Hematopoietic multipotent progenitor cell treated with erythropoietin and hydrocortisone succinate and interleukin-3 and kit ligand, for 6 days (in vitro differentiated cells): ENCODE data around the gene PTPRC.

Experiments
- DNase-seq: peaks from one replicate; pipeline ENCODE4 v3.0.0-alpha.2; 2015

Gene PTPRC

DNA sequence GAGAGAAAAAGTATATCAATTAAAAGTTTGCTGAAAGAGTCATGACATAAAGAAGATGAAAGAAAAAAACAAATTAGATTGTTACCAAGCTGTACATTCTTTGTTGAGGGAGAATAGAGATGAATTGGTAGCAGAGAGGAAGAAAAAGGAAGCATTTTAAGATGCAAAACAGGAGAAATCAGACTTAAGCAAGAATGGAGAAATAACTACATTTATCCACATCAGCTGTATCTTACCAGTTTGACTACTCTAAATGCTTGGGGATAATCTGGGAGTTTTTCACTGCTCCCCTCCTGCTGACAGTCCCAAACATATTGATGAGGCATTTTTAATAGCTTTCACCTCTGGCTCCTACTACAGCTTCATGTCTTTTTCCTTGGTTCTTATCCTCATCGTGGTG is 16.8 kb upstream of the PTPRC start:
- no peak for DNase-seq

DNA sequence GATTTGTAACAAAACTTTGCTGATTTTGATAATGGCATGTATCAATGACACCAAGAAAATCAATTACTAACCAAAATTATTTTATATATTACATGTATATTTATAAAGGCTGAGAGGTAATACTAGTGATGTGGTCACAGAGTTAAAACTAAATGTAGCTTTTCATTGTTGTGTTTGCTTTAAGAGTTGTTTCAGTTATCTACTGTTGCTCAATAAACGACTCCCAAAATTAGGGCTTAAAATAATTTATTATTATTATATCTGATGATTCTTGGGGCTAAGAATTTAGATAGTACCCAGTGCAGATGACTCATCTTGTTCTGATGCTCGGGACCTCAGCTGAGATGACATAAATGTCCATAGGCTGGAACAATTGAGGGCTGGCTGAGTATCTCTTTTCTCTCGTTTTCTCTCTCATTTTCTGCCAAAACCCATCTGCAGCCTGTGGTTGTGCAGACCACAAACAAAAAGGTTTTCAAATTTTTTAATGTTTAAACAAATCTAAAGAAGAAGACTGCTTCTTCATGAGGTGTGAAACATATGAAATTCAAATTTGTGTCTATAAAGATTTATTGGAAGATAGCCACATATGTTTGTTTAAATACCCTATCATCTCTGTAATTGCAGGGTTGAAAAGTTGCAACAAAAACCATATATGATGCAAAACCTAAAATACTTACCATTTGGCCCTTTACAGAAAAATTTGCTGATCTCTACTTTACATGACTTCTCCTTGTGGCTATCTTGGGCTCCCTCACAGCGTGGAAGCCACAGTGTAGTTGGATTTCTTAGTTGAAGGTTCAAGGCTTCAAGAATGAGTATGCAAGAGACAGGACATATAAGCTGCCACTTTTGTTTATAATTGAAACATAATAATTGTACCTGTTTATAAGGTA is 14.8 kb upstream of the PTPRC start:
- no peak for DNase-seq

DNA sequence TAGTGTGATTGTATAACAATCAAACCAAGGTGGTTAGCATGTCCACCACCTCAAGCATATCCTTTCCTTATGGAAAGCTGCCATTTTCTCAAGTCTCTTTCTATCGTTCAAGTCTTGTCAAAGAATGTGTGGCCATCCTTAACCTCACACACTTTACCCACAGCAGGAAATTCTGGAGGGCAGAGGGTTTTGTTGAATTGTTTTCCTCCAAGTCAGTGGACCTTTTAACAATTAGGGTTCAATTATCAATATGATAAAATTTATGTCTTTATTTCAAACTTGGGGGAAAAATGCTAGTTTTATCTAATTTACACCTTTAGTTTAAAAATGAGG is 14.2 kb upstream of the PTPRC start:
- no peak for DNase-seq

DNA sequence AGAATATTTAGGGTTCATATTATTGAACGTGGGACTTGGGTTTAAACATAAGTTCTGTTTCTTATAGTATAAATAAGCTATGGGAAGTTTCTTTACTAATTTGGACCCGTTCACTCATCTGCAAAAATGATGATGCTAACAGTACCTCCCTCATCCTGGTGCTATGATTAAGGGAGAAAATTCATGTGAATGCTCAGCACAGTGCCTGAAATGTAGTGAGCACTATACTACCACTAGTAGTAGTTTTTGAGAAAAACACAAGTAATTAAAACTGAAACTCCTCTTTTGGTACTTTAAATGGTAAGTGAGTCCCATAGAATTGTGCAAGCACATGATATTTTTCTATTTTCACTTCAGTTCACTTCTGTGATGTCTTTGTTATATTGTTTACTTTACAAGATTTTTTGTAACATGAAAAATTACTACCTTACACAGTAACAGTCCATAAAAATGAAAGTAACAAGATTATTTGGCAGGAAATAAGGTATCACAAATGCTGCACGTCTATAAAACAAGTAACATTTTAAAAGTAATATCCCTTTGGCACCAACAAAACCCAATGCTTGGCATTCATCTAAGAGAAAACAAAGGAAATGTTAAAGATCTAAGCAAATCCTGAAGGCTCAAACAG is 11.3 kb upstream of the PTPRC start:
- no peak for DNase-seq

DNA sequence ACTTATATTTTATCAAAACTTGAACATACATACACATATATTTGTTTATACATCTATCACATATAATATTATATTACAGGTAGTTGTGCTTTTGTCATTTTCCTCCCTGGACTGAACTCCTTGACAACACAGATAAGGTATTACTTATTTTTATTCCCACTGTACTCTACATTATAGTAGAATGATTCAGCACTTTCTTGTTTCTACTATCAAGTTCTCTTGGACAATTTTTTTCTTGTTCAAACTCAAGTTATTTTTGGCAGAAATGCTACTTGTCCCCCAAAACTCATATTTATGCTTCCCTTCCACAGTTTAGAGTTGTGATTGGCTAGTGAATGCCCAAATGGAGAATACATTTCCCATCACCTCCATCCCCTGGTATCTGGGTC is 10.8 kb upstream of the PTPRC start:
- DNase-seq, result peak; percentile 59

DNA sequence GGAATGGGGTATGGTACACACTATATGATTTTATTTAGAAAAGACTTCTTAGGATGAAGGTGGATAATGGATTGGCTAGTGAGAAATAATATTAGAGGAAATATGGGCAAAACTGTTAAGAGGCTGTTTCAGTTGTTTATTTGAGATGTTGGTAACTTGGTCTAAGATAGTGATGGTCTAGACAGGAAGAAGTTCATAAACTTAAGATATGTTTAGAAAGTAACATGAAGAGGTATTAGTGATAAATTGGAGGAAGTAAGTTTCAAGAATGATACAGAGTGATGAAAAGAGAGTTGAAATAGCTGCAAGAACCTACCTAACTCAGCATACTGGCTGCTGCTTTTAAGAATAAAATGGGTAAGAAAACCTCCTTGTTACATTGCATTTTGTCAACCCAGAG is 9.2 kb upstream of the PTPRC start:
- DNase-seq, result no peak

DNA sequence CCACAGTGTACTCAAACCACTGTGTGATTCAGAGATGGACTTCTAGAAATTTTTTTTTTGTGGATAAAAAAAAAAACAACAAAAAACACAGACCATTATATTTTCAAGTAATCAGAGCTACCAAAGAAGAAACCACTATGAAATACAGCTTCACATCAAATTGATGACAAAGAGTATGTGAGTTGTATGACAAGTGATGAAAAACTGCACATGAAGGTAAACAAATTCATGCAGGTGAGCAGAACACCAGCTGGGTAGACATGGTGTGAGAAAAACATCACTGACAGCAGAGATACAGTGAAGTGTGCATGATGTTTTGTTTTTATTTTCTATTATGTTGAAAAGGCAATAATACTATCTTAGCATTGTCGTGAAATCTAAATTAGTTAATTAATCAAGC is 8.0 kb upstream of the PTPRC start:
- no peak for DNase-seq

DNA sequence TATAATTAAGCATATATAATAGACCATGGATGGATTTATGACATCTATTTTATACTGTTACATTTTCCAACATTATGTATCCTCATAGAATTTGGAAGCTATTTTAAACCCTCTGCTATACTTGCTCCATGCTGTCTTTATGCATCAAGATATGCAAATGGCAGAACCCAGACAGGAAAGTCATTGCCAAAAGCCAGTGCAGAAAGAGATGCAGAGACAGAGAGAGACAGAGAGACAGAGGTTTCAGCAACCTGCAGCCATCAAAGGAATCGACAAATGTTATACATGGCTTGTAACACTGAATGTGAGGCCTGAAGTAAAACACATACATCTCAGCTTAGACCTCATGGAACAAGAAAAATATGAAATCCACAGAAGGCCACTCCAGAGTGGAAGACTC is 7.5 kb upstream of the PTPRC start:
- no peak for DNase-seq

DNA sequence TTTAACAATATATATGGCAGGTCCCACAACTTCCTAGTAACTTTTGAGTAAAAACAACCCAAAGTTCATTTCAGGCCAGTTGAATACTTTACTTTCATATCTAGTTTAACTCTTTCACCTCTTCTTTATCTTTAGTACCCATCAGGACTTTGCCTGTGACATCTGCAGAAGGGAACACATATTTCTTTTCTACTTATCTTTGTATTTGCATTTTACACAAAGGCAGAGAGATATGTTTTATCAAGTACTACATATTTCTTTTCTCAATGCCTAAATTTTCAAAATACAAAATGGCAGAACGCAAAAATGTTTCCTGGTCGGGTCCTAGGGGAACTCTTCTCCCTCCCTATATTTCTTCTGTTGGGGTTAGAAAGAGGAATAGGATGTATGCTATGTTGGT is 6.8 kb upstream of the PTPRC start:
- DNase-seq, result peak; percentile 41

DNA sequence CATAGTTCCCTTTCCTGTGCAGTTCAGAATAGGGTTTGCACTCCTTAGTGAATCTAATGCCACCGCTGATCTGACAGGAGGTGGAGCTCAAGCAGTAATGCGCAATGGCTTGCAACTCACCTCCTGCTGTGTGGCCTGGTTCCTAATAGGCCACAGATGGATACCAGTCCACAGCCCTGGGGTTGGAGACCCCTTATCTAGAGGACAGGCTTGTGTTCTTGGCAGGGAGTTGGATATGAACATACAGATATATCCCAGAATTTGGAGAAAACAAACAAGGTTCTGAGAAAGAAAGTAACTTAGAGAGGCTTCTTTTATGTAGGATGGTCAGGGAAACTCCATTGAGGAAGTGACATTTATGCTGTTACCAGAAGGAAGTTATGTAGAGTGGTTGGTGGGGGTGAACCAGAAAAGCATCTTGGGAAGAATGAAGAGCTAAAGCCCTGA is 5.1 kb upstream of the PTPRC start:
- peak; percentile 40 for DNase-seq

DNA sequence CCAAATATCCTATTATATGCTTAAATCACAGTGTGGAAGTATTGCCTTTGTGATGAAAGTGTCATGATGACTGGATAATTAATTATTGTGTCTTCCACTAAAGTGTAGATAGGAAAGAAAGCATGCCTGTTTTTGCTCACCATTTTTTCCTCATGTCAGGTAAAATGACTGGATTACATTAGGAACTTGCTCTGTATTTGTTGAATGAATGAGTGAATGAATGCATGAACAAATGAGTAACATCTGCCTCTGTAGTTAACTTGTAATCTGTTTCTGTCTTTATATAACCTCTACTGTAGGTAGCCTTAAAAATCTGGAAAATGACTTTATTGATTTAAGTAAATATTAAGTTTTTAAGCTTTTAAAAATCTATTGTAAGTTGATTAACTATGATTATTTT is 2.9 kb upstream of the PTPRC start:
- DNase-seq, result no peak

DNA sequence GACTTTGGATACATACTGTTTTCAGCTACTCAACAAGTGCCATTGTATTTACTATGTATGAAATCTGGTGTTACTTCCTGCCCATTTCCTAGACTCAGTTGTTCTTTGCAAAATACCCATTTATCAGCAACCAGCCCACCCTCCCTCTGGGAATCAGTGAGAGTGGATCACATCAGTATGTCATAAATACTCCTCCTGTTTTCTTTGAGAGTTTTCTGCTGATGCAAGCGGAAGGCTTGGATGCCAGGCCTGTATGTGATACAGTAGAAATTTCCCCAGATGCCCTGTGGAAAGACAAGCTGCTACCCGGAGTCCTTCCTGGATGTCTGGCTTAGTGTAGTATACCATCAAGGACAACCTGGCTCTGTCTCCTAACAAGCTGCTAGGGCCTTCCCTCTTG is 2.4 kb upstream of the PTPRC start:
- DNase-seq, result no peak

DNA sequence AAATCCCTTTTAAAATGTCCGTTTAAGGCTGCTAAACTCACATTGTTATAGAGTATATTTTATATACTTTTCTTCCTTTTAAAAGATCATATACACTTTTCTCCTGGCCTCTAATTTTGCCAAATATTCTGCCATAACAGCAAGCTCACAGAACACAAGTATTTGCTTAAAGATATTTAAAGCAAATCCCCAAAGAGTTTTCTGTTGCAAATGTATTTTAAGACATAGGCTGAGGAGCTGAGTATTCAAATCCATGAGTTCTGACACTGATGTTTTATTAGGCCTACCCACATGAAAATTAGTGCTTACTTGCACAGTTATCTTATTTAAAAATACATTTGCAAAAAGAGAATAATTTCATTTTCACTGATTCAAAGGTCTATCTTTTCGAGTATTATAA is 1.7 kb upstream of the PTPRC start:
- DNase-seq, result no peak

DNA sequence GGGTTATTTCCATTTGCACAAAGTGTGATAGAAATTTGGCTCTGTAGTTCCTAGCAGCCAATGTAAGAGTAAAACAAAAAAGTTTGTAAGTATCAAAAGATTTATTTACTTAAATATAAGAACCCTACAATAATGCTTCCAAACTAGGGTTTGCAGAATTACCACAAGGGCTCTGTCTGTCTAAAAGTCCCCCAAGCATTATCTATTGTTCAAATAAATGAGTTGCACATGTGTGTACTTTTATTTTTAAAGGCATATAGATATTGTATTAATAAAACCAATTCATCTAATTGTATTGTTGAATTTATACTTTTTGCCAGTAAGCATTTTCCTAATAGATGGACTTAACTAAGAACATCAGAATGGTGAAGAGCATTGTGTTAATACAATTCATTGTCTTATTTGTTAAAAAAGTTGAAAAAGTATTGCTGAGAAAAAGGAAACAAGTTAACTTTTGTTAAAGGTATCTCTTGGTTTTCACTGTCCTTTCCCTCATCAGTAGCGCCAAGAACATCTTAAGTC is 863 bp upstream of the PTPRC start:
- peak; percentile 59 for DNase-seq

DNA sequence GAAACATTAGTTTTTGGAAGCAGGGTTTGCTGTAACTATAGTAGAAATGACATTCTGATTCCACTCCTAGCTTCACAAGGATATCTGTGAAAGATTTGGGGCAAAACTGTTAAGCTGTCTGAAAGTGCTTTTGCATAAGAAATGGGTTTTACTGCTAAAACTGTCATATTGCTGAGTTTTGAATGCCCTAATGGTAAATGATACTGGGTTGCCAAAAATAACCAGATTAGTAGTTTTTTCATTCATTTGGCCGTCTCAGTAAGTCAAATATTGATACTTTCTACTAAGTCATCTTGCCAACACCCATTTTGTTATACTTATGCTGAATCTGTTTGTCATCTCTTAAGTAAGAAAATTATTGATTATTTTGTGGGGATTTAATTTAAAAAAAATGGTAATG is 399 bp upstream of the PTPRC start:
- DNase-seq, result no peak

DNA sequence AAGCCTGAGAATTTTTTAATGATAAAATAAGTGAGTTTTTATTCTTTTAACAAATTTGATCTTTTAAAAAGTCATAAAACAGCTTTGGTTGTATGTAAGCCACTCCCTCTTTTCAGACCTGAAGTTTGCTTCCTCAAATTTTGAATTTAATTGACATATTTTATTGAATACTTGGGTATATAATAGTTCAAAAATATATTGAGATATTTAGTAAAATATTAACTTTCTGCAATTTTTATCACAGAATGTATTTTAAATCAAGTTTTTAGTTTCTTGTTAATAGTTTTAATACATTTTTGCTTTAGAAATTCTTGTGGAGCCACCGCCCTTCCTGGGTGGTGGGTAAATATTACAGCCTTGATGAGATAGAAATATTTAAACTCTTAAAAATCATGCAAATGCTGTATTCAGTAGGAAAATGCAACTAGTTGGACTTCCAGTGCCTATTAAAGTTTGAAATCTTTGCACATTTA is 867 bp downstream of the PTPRC start:
- peak; percentile 67 for DNase-seq

DNA sequence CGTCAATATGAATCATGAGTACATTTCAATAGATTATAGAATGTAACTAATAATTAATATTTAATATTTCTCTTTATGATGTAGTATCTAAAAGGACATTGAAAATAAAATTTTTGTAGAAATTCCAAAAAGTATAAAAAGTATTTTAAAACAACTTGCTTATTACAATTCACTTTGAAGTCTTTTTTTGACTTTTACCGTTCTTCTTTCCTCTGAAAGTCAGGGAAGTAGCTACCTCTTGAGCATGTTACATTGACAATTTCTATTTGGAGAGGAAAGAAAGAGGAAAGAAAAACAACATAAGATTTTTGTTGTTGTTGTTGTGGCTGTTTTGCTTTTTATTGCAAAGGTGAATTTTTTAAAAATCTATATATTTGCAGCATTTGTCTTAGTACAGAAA is 1.3 kb downstream of the PTPRC start:
- DNase-seq, result peak; percentile 63

DNA sequence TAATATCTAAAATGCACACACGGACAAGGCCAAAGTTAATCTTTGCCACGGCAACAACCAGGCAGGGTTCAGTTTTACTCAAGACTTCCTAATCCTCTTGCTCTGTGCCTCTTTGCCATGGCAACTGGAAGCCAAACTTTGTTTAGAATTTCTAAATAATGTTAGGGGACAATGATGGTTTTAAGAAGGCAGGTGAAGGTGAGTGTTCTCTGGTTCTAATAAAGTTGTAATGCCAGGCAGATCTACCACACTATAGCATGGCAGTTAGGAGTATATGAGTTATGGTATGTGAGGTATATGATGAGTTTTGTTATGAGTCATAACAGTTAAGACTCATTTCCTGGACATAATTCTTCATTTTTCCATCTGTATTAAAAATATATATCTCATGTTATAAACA is 2.7 kb downstream of the PTPRC start:
- DNase-seq, result peak; percentile 81

DNA sequence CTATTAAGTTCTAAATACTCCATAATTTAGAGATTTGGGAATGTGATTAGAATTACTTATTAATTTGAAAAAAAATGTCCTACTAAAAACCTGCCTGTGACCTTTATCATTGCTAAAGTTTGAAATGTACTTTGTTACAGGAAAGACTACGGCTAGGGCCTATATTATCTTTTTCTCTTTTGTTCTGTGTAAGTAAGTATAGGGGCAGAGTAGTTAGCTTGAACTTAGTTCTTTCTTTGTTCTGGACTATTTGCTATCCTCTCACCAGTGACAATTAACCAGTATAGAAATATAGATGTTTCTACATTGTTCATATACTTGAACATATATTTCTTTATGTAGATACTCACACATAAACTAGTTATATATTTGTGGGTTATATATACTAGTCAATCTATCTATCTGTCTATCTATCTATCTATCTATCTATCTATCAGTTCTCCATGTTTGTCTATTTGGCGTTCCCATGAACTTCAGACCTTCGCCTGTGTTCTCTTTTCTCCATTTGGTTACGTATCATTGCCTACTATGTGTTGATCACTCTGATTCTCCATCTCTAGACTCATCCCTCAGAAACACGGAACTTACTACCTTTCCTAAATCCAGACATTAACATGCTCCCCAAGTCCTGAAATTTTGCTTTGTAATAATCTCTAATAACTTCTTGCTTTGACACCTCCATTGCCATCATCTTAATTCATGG is 3.3 kb downstream of the PTPRC start:
- peak; percentile 41 for DNase-seq

DNA sequence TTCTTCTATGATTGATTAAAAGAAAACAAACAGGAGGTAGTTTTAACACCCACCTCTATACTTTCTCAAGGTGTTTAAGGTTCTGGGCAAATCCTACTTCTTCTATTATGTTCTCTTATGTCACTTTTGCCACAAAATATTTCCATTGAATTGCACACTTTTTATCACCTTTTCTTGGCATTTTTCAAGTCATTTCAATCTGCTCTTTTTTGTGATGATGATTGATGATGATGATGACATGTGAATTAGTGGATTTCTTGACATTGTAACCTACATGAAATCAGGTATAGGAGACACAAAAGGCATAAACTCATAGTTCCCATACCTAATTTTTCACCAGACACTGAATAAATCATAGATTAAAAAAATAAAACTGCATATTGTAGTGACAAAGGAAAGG is 4.1 kb downstream of the PTPRC start:
- DNase-seq, result no peak

DNA sequence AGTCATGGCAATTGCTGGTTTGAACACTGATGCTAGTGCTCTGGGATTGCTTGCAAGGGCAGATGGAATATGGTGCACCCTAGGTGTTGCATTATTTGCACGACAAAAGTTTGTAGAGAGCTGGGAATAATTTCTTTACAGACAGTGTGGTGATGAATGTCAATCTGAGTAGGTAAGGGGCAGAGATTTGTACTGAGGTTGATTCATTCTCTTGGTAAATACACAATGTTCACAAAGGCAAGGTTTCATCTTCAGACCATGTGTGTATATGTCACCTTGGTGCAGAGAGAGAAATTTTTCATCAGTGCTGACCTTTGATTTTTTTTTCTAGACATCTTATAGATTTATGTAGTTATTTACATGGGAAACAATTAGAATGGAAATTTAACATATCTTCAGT is 5.0 kb downstream of the PTPRC start:
- no peak for DNase-seq

DNA sequence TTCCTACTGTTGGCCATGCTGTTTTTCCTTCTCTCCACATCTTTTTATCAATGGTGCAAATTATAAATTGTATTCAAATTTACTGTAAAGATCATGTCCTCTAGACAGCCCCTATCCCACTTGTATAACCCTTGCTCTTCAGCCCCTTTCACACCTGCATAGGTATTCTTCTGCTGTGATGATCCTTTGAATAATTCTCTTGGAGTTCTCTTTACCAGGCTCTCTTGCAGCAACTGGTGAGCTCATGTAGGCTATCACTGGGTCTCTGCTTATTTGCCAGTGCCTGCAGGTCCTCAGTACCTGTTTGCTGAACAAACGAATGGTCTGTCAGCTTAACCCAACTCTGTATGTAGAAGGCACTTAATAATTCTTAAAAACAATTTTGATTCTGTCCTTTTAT is 8.2 kb downstream of the PTPRC start:
- no peak for DNase-seq

DNA sequence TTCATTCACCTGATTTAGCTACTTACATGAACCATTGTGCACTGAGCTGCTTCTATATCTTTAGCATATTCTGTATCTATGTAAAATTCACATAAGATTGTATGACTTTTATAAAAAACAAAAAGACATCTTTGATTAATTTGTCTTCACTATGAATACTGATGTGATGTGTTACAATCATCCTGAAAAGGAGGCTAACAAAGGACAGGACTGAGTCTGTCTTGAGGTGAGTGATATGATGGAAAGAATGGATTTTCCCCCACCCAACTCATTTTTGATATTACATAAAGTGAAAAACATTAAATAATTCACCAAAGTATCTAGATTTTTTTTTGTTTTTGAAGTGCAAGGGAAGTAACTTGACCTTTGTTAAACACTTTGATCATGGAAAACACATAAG is 9.8 kb downstream of the PTPRC start:
- DNase-seq, result no peak
